H9 (cell line): ENCODE measurements around the gene PHYH. TPM values are rescaled to one million over a fixed set of nuclear protein-coding genes. Genes with fewer than 3 reads are reported as not detected.
A peak's percentile ranks its signal among the peaks of the same experiment; 100 is the strongest.

ENCODE experiments used
- DNase-seq: peaks from one replicate; pipeline ENCODE4 v3.0.0-alpha.2; 2017
- H2AFZ ChIP-seq: one replicate; pipeline ENCODE4 v1.6.1; 2013; ENCODE audit warnings: mild to moderate bottlenecking, low read length, control low read depth, moderate library complexity
- H2AK5ac ChIP-seq: 2 replicates; pipeline ENCODE4 v1.6.1; 2013; ENCODE audit warnings: low read length, control low read depth, mixed read lengths; ENCODE audit not compliant: insufficient read length
- H2BK120ac ChIP-seq: one replicate; pipeline ENCODE4 v1.6.1; 2013; ENCODE audit warnings: low read depth, mild to moderate bottlenecking, low read length, control low read depth, inconsistent platforms; ENCODE audit not compliant: poor library complexity, severe bottlenecking
- H2BK12ac ChIP-seq: 2 replicates; pipeline ENCODE4 v1.6.1; 2013; ENCODE audit warnings: low read length, control low read depth, mixed read lengths, low read depth; ENCODE audit not compliant: insufficient read length
- H2BK15ac ChIP-seq: 2 replicates; pipeline ENCODE4 v1.6.1; 2013; ENCODE audit warnings: low read depth, low read length, control low read depth
- H2BK20ac ChIP-seq: one replicate; pipeline ENCODE4 v1.6.1; 2013; ENCODE audit warnings: low read depth, mild to moderate bottlenecking, low read length, control low read depth, inconsistent platforms; ENCODE audit not compliant: poor library complexity, severe bottlenecking
- H2BK5ac ChIP-seq: 2 replicates; pipeline ENCODE4 v1.6.1; 2013; ENCODE audit warnings: low read length, control low read depth, mixed read lengths; ENCODE audit not compliant: insufficient read length
- H3K14ac ChIP-seq: 2 replicates; pipeline ENCODE4 v1.6.1; 2013; ENCODE audit warnings: low read length, control low read depth; ENCODE audit not compliant: insufficient read depth
- H3K18ac ChIP-seq: 2 replicates; pipeline ENCODE4 v1.6.1; 2013; ENCODE audit warnings: low read depth, mild to moderate bottlenecking, mixed read lengths, low read length, control low read depth; ENCODE audit not compliant: insufficient read length
- H3K23ac ChIP-seq: 2 replicates; pipeline ENCODE4 v1.6.1; 2013; ENCODE audit warnings: low read length, control low read depth, mixed read lengths, low read depth; ENCODE audit not compliant: insufficient read length
- H3K23me2 ChIP-seq: 2 replicates; pipeline ENCODE4 v1.6.1; 2013; ENCODE audit warnings: low read depth, mild to moderate bottlenecking, mixed read lengths, low read length, control low read depth; ENCODE audit not compliant: insufficient read length, poor library complexity, severe bottlenecking
- H3K27ac ChIP-seq: 2 replicates; pipeline ENCODE4 v1.5.1; 2013; ENCODE audit warnings: low read length, control low read depth, mixed read lengths, low read depth; ENCODE audit not compliant: insufficient read length
- H3K27me3 ChIP-seq: 2 replicates; pipeline ENCODE4 v1.6.1; 2013; ENCODE audit warnings: low read length, control low read depth, inconsistent platforms; ENCODE audit not compliant: insufficient read depth
- H3K4ac ChIP-seq: 2 replicates; pipeline ENCODE4 v1.6.1; 2013; ENCODE audit warnings: low read depth, mild to moderate bottlenecking, control low read depth, inconsistent platforms, low read length, moderate library complexity
- H3K4me1 ChIP-seq: 2 replicates; pipeline ENCODE4 v1.6.1; 2013; ENCODE audit warnings: low read length, control low read depth, inconsistent platforms; ENCODE audit not compliant: insufficient read depth
- H3K4me2 ChIP-seq: 2 replicates; pipeline ENCODE4 v1.6.1; 2013; ENCODE audit warnings: low read length, control low read depth, mixed read lengths; ENCODE audit not compliant: insufficient read length, insufficient read depth
- H3K56ac ChIP-seq: 2 replicates; pipeline ENCODE4 v1.6.1; 2013; ENCODE audit warnings: low read depth, mild to moderate bottlenecking, mixed read lengths, low read length, control low read depth; ENCODE audit not compliant: insufficient read length
- H3K79me1 ChIP-seq: 2 replicates; pipeline ENCODE4 v1.6.1; 2013; ENCODE audit warnings: low read depth, mild to moderate bottlenecking, moderate library complexity, low read length, control low read depth, inconsistent platforms; ENCODE audit not compliant: insufficient read depth, poor library complexity, severe bottlenecking
- H3K79me2 ChIP-seq: 2 replicates; pipeline ENCODE4 v1.6.1; 2013; ENCODE audit warnings: low read length, control low read depth, inconsistent platforms; ENCODE audit not compliant: insufficient read depth
- H3K9ac ChIP-seq: 2 replicates; pipeline ENCODE4 v1.6.1; 2013; ENCODE audit warnings: low read length, control low read depth, mixed read lengths; ENCODE audit not compliant: insufficient read length; ENCODE audit errors: extremely low read depth
- H3K9me3 ChIP-seq: one replicate; pipeline ENCODE4 v1.6.1; 2013; ENCODE audit warnings: low read depth, low read length, inconsistent platforms; ENCODE audit not compliant: control insufficient read depth
- H3T11ph ChIP-seq: one replicate; pipeline ENCODE4 v1.6.1; 2013; ENCODE audit warnings: mild to moderate bottlenecking, low read length, control low read depth, inconsistent platforms
- H4K20me1 ChIP-seq: one replicate; pipeline ENCODE4 v1.6.1; 2013; ENCODE audit not compliant: control insufficient read depth, insufficient read length, insufficient read depth
- H4K5ac ChIP-seq: 2 replicates; pipeline ENCODE4 v1.6.1; 2013; ENCODE audit warnings: low read depth, mild to moderate bottlenecking, mixed read lengths, low read length, control low read depth; ENCODE audit not compliant: insufficient read length
- H4K8ac ChIP-seq: replicated peaks from 2 replicates; pipeline ENCODE4 v1.6.1; 2013; ENCODE audit warnings: low read length, control low read depth, mixed read lengths, low read depth; ENCODE audit not compliant: insufficient read length
- H4K91ac ChIP-seq: 2 replicates; pipeline ENCODE4 v1.6.1; 2013; ENCODE audit warnings: low read depth, mild to moderate bottlenecking, moderate library complexity, mixed read lengths, low read length, control low read depth; ENCODE audit not compliant: insufficient read length
- H3K27ac Mint-ChIP-seq, 3 experiments: 2 replicates in 2 of 3; 3 replicates in 1 of 3; pipeline ENCODE4 v1.8.0; 2020 to 2021; ENCODE audit warnings: mixed read lengths in 3 of 3, mild to moderate bottlenecking in 1 of 3, moderate library complexity in 1 of 3
- H3K27me3 Mint-ChIP-seq: 2 replicates; pipeline ENCODE4 v1.8.0; 2021; ENCODE audit warnings: low read depth, mild to moderate bottlenecking, moderate library complexity, mixed read lengths
- H3K36me3 Mint-ChIP-seq, 3 experiments: 2 replicates in 2 of 3; 3 replicates in 1 of 3; pipeline ENCODE4 v1.8.0; 2020 to 2021; ENCODE audit warnings: low read depth in 3 of 3, mixed read lengths in 3 of 3; ENCODE audit not compliant: insufficient read depth in 1 of 3
- H3K4me1 Mint-ChIP-seq, 2 experiments: 2 replicates each; pipeline ENCODE4 v1.8.0; 2020; ENCODE audit warnings: mixed read lengths in 2 of 2
- H3K4me3 Mint-ChIP-seq, 2 experiments: 2 replicates in 1 of 2; 3 replicates in 1 of 2; pipeline ENCODE4 v1.8.0; 2020 to 2021; ENCODE audit warnings: mild to moderate bottlenecking in 2 of 2, mixed read lengths in 2 of 2, moderate library complexity in 1 of 2
- H3K9me3 Mint-ChIP-seq, 2 experiments: 2 replicates in 1 of 2; 3 replicates in 1 of 2; pipeline ENCODE4 v1.8.0; 2020; ENCODE audit warnings: mild to moderate bottlenecking in 2 of 2, mixed read lengths in 2 of 2, moderate library complexity in 1 of 2
- WGBS: extraction: QIAGEN DNeasy Blood & Tissue Kit; methylation state at CpG from one replicate; pipeline ENCODE4 v1.1.7; 2013; ENCODE audit warnings: missing lambda C conversion rate, low lambda C conversion rate, mixed read lengths; ENCODE audit not compliant: insufficient read length; ENCODE audit errors: extremely low coverage; 5-methylcytosine and 5-hydroxymethylcytosine counted together
- total RNA-seq: library from RNA; stranded (reverse); gene quantifications from 2 replicates; pipeline ENCODE4 v1.2.1, GENCODE V29; 2021
- TF ChIP-seq, protein P1 (sequence below): fragments of 200-600 bp; sonication (generic); conservative IDR thresholded peaks from 3 replicates; pipeline ENCODE4 v1.8.0; 2021; ENCODE audit warnings: antibody characterized with exemption, mild to moderate bottlenecking

PHYH gene
- total RNA-seq, 1 experiment from 2014 or later = 21.5 TPM

DNA sequence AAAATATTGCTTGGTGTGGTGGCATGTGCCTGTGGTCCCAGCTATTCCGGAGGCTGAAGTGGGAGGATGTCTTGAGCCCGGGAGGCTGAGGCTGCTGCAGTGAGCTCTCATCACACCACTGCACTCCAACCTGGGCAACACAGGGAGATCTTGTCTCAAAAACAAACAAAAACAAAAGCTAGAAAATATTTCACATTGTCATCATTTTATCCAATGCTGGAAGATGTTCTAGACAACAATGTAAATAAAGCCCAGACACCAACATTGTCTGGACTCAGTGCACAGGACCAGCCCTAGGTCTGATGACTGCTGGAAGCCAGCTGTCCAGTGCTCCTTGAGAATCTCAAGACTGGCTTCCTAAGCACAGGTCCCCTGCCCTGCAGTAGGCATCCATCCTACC lies 34.7 kb upstream of the PHYH start:
- H3K23me2 ChIP-seq = no peaks in the 10 kb centered on the region
- no peak overlapping the region for H2AK5ac ChIP-seq
- no peak overlapping the region for H3K23ac ChIP-seq
- H3K9ac ChIP-seq = no peak overlapping the region
- H3K4me2 ChIP-seq = no peak overlapping the region
- no peak for DNase-seq
- H3K27me3 ChIP-seq = 0 out of 2 replicates have a peak, but pooled peaks cover 3% of the 10 kb centered on the region
- H3K9me3 Mint-ChIP-seq = no peaks in the 10 kb centered on the region
- H4K20me1 ChIP-seq = no peaks in the 10 kb centered on the region
- no peak overlapping the region for H3K4me3 Mint-ChIP-seq
- H3K79me1 ChIP-seq = peaks cover 13% of the 10 kb centered on the region
- no peak overlapping the region for H3K56ac ChIP-seq
- H3K36me3 Mint-ChIP-seq = peaks cover 81 to 98% (median 92%) of the 10 kb centered on the region in 3 experiments
- H4K91ac ChIP-seq = no peak overlapping the region
- H2BK20ac ChIP-seq = no peak overlapping the region
- TF ChIP-seq, protein P1, sequence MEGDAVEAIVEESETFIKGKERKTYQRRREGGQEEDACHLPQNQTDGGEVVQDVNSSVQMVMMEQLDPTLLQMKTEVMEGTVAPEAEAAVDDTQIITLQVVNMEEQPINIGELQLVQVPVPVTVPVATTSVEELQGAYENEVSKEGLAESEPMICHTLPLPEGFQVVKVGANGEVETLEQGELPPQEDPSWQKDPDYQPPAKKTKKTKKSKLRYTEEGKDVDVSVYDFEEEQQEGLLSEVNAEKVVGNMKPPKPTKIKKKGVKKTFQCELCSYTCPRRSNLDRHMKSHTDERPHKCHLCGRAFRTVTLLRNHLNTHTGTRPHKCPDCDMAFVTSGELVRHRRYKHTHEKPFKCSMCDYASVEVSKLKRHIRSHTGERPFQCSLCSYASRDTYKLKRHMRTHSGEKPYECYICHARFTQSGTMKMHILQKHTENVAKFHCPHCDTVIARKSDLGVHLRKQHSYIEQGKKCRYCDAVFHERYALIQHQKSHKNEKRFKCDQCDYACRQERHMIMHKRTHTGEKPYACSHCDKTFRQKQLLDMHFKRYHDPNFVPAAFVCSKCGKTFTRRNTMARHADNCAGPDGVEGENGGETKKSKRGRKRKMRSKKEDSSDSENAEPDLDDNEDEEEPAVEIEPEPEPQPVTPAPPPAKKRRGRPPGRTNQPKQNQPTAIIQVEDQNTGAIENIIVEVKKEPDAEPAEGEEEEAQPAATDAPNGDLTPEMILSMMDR = no peak
- peaks cover 36% of the 10 kb centered on the region; the same call in 1 of the 2 replicates for H3K79me2 ChIP-seq
- no peak overlapping the region for H3T11ph ChIP-seq
- H3K4ac ChIP-seq = no peak overlapping the region
- no peak overlapping the region for H2BK15ac ChIP-seq
- peaks cover 26 to 32% of the 10 kb centered on the region in 2 experiments for H3K4me1 Mint-ChIP-seq
- H3K27ac ChIP-seq = no peak overlapping the region
- H2BK12ac ChIP-seq = no peak overlapping the region
- H2BK120ac ChIP-seq = no peak overlapping the region
- peaks cover 6% of the 10 kb centered on the region; the same call in 1 of the 2 replicates for H3K4me1 ChIP-seq
- no peak overlapping the region for H3K18ac ChIP-seq
- no peaks in the 10 kb centered on the region for H3K27me3 Mint-ChIP-seq
- H4K5ac ChIP-seq = no peak overlapping the region
- no peak overlapping the region for H4K8ac ChIP-seq
- H2AFZ ChIP-seq = no peak overlapping the region
- no peak overlapping the region for H2BK5ac ChIP-seq
- no peaks in the 10 kb centered on the region for H3K9me3 ChIP-seq
- H3K27ac Mint-ChIP-seq = peak overlapping the region; percentile 62 to 94 (median 85); a peak in 6 of 7 replicates
- H3K14ac ChIP-seq = no peak overlapping the region
- no CpG with 5 or more reads among the region's 2 CpGs for WGBS
